ENCODE data around the gene PCDHGA8.
"Not testable (repeated sequence)": the region's sequence is repeated elsewhere in the genome, so short reads cannot be mapped to it uniquely, and the experiment has no call there.

The PCDHGA8 gene

DNA sequence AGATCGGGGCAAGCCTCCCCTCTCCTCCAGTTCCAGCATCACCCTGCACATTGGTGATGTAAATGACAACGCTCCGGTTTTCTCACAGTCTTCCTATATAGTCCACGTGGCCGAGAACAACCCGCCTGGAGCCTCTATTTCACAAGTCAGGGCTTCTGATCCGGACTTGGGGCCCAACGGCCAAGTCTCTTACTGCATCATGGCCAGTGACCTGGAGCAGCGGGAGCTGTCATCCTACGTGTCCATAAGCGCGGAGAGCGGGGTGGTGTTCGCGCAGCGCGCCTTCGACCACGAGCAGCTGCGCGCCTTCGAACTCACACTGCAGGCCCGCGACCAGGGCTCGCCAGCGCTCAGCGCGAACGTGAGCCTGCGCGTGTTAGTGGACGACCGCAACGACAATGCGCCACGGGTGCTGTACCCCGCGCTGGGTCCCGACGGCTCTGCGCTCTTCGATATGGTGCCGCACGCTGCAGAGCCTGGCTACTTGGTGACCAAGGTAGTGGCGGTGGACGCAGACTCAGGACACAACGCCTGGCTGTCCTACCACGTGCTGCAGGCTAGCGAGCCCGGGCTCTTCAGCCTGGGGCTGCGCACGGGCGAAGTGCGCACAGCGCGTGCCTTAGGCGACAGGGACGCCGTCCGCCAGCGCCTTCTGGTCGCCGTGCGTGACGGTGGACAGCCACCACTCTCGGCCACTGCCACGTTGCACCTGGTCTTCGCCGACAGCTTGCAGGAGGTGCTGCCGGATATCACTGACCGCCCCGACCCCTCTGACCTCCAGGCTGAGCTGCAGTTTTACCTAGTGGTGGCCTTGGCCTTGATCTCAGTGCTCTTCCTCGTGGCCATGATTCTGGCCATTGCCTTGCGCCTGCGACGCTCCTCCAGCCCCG lies 3.0 kb upstream of the PCDHGA8 start:
- POLR2A ChIA-PET, result no interaction called here
- CTCF ChIA-PET, result interaction anchor here (0.6 kb wide), 2 partner anchors 59 to 155 kb away, joined by 3 read pairs; partner anchors contain the start of gene PCDHGA1
- DNase-seq (ENCODE audit: extremely low spot score), result no peak
- no peak for TF ChIP-seq SP1 (IDR thresholded peaks at IDR 0.05)
- no peak for TF ChIP-seq CTBP1 (IDR thresholded peaks at IDR 0.05; ENCODE audit: borderline replicate concordance)
- TF ChIP-seq, protein P1, sequence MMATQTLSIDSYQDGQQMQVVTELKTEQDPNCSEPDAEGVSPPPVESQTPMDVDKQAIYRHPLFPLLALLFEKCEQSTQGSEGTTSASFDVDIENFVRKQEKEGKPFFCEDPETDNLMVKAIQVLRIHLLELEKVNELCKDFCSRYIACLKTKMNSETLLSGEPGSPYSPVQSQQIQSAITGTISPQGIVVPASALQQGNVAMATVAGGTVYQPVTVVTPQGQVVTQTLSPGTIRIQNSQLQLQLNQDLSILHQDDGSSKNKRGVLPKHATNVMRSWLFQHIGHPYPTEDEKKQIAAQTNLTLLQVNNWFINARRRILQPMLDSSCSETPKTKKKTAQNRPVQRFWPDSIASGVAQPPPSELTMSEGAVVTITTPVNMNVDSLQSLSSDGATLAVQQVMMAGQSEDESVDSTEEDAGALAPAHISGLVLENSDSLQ (IDR thresholded peaks at IDR 0.05), result no peak
- no peak for TF ChIP-seq ARNT (IDR thresholded peaks at IDR 0.05)
- no peak for TF ChIP-seq LEF1 (IDR thresholded peaks at IDR 0.05; ENCODE audit: borderline replicate concordance)
- TF ChIP-seq BHLHE40 (IDR thresholded peaks at IDR 0.05; ENCODE audit: borderline replicate concordance), result no peak
- TF ChIP-seq L3MBTL2 (conservative IDR thresholded peaks at IDR 0.05), result no peak
- TF ChIP-seq ZNF384 (IDR thresholded peaks at IDR 0.05), result no peak
- no peak for TF ChIP-seq FOXK2 (IDR thresholded peaks at IDR 0.05)
- no peak for TF ChIP-seq TARDBP (IDR thresholded peaks at IDR 0.05)
- no peak for TF ChIP-seq HDGF (IDR thresholded peaks at IDR 0.05; ENCODE audit: borderline replicate concordance)
- no peak for TF ChIP-seq FOXM1 (IDR thresholded peaks at IDR 0.05; ENCODE audit: borderline replicate concordance)
- no peak for TF ChIP-seq FOXA1 (IDR thresholded peaks at IDR 0.05)
- TF ChIP-seq NFRKB (IDR thresholded peaks at IDR 0.05), result no peak
- no peak for TF ChIP-seq ELF4 (IDR thresholded peaks at IDR 0.05)
- no peak for TF ChIP-seq SUZ12 (IDR thresholded peaks at IDR 0.05)

DNA sequence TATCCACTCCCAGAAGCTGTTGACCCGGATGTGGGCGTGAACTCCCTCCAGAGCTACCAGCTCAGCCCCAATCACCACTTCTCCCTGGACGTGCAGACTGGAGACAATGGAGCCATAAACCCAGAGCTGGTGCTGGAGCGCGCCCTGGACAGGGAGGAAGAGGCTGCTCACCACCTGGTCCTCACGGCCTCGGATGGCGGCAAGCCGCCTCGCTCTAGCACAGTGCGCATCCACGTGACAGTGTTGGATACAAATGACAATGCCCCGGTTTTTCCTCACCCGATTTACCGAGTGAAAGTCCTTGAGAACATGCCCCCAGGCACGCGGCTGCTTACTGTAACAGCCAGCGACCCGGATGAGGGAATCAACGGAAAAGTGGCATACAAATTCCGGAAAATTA lies 834 bp downstream of the PCDHGA8 start:
- CTCF ChIA-PET, result no interaction called here
- TF ChIP-seq LEF1 (IDR thresholded peaks at IDR 0.05; ENCODE audit: borderline replicate concordance) (no peak), L3MBTL2 (conservative IDR thresholded peaks at IDR 0.05) (no peak), FOXM1 (IDR thresholded peaks at IDR 0.05; ENCODE audit: borderline replicate concordance) (no peak), ARNT (IDR thresholded peaks at IDR 0.05) (no peak), BHLHE40 (IDR thresholded peaks at IDR 0.05; ENCODE audit: borderline replicate concordance) (no peak), SP1 (IDR thresholded peaks at IDR 0.05) (no peak), ZNF384 (IDR thresholded peaks at IDR 0.05) (no peak), CTBP1 (IDR thresholded peaks at IDR 0.05; ENCODE audit: borderline replicate concordance) (no peak), ELF4 (IDR thresholded peaks at IDR 0.05) (no peak), TARDBP (IDR thresholded peaks at IDR 0.05) (no peak), FOXK2 (IDR thresholded peaks at IDR 0.05) (no peak), FOXA1 (IDR thresholded peaks at IDR 0.05) (no peak), HDGF (IDR thresholded peaks at IDR 0.05; ENCODE audit: borderline replicate concordance) (no peak), NFRKB (IDR thresholded peaks at IDR 0.05) (no peak)
- TF ChIP-seq, protein P1 (IDR thresholded peaks at IDR 0.05), result no peak
- POLR2A ChIA-PET, result no interaction called here
- no peak for DNase-seq (ENCODE audit: extremely low spot score)

DNA sequence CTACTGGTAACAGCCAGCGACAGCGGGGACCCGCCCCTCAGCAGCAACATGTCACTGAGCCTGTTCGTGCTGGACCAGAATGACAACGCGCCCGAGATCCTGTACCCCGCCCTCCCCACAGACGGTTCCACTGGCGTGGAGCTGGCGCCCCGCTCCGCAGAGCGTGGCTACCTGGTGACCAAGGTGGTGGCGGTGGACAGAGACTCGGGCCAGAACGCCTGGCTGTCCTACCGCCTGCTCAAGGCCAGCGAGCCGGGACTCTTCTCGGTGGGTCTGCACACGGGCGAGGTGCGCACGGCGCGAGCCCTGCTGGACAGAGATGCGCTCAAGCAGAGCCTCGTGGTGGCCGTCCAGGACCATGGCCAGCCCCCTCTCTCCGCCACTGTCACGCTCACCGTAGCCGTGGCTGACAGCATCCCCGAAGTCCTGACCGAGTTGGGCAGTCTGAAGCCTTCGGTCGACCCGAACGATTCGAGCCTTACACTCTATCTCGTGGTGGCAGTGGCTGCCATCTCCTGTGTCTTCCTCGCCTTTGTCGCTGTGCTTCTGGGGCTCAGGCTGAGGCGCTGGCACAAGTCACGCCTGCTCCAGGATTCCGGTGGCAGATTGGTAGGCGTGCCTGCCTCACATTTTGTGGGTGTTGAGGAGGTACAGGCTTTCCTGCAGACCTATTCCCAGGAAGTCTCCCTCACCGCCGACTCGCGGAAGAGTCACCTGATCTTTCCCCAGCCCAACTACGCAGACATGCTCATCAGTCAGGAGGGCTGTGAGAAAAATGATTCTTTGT lies 2.2 kb downstream of the PCDHGA8 start:
- POLR2A ChIA-PET; DNase-seq (ENCODE audit: extremely low spot score); CTCF ChIA-PET: not testable (repeated sequence)

DNA sequence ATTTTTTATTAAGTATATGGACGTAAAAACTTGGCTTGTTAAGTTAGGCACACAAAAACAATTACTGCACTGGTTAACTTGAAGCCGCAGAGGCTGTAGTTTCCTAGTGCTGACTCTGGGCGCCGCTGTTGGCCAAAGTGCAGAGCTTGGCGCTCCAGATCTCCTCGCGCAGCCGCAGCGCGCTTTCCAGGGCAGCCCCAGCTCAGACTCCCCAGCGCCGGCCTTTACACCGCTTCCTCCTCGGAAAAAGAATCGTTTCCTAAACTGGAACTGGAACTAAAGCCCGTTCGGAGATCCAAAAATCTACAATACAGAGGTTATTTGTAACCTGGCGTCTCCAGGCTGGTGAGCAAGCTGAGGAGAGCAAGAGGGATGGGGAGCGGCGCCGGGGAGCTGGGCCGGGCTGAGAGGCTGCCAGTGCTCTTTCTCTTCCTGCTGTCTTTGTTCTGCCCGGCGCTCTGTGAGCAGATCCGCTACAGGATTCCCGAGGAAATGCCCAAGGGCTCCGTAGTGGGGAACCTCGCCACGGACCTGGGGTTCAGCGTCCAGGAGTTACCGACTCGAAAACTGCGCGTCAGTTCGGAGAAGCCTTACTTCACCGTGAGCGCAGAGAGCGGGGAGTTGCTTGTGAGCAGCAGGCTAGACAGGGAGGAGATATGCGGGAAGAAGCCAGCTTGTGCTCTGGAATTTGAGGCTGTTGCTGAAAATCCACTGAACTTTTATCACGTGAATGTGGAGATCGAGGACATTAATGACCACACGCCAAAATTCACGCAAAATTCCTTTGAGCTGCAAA lies 5.5 kb downstream of the PCDHGA8 start, which contains the start of gene PCDHGB5:
Gene PCDHGB5 (plus strand): TSS at position 192 of the 796 bp plus-strand sequence. CDS start 181 bp downstream, at position 373.
- POLR2A ChIA-PET; DNase-seq (ENCODE audit: extremely low spot score); CTCF ChIA-PET: not testable (repeated sequence)

DNA sequence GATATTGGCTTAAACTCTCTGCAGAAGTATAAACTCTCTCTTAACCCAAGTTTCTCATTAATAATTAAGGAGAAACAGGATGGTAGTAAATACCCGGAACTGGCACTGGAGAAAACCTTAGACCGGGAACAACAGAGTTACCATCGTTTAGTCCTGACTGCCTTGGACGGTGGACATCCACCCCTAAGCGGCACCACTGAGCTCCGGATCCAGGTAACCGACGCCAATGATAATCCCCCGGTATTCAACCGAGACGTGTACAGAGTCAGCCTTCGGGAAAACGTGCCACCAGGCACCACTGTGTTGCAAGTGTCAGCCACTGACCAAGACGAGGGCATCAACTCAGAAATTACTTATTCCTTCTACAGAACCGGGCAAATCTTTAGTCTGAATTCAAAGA lies 6.2 kb downstream of the PCDHGA8 start:
- ChIA-PET POLR2A (no interaction called here), CTCF (no interaction called here)

DNA sequence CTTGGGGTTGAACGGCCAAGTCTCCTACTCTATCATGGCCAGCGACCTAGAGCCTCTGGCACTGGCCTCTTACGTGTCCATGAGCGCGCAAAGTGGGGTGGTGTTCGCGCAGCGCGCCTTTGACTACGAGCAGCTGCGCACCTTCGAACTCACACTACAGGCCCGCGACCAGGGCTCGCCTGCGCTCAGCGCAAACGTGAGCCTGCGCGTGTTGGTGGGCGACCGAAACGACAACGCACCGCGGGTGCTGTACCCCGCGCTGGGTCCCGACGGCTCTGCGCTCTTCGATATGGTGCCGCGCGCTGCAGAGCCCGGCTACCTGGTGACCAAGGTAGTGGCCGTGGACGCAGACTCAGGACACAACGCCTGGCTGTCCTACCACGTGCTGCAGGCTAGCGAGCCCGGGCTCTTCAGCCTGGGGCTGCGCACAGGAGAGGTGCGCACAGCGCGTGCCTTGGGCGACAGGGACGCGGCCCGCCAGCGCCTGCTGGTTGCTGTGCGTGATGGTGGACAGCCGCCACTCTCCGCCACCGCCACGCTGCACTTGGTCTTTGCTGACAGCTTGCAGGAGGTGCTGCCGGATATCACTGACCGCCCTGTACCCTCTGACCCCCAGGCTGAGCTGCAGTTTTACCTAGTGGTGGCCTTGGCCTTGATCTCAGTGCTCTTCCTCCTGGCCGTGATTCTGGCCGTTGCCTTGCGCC lies 7.3 kb downstream of the PCDHGA8 start:
- TF ChIP-seq SP1 (IDR thresholded peaks at IDR 0.05), result no peak
- TF ChIP-seq BHLHE40 (IDR thresholded peaks at IDR 0.05; ENCODE audit: borderline replicate concordance), result no peak
- no peak for TF ChIP-seq SUZ12 (IDR thresholded peaks at IDR 0.05)
- no peak for TF ChIP-seq NFRKB (IDR thresholded peaks at IDR 0.05)
- no peak for TF ChIP-seq ARNT (IDR thresholded peaks at IDR 0.05)
- TF ChIP-seq TARDBP (IDR thresholded peaks at IDR 0.05), result no peak
- no peak for TF ChIP-seq FOXM1 (IDR thresholded peaks at IDR 0.05; ENCODE audit: borderline replicate concordance)
- ChIA-PET POLR2A (no interaction called here), CTCF (no interaction called here)
- DNase-seq (ENCODE audit: extremely low spot score), result no peak

More for the DNA sequence above, 6.2 kb downstream of the PCDHGA8 start:
- TF ChIP-seq SP1 (IDR thresholded peaks at IDR 0.05) (no peak), BHLHE40 (IDR thresholded peaks at IDR 0.05; ENCODE audit: borderline replicate concordance) (no peak), ZNF384 (IDR thresholded peaks at IDR 0.05) (no peak), ELF4 (IDR thresholded peaks at IDR 0.05) (no peak), ARNT (IDR thresholded peaks at IDR 0.05) (no peak)
- no peak for DNase-seq (ENCODE audit: extremely low spot score)

Data from HEK293T (cell line).